ENCODE results near the gene FAM149A.

FAM149A gene

DNA sequence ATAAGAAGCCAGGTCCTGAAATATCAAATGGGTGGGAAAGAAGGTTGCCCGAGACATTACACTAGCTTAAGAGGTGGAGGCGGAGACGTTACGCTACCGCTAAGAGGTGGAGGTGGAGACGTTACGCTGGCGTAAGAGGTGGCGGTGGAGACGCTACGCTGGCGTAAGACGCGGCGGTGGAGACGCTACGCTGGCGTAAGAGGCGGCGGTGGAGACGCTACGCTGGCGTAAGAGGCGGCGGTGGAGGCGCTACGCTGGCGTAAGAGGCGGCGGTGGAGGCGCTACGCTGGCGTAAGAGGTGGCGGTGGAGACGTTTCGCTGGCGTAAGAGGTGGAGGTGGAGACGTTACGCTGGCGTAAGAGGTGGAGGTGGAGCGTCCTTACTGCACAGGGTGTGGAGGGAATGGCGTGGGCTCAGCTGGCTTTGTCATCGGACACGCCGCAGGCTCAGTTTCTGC lies 99.6 kb downstream of the FAM149A start:
- DNase-seq: no peak

DNA sequence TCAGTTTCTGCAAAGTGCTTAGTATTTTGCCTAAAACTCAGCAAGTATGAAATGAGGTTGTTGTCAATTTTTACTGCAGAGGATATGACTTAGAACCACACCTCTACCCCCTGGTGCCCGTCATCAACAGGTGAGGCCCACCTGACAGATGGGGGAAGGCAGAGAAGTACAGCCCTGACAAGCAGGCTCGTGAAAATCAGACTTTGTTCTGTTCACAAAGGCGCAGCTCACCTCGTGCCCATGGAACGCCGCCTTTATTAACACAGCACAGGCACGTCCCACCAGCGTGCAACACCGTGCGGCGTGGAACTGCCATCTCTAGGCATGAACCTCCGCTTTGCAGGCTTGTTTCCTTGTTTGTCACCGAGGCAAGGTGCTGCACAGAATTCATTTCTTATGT lies 100.2 kb downstream of the FAM149A start:
- no peak for DNase-seq

- DNase-seq: no peak
Measured at GRCh38 chr4:186205156-186205555, 100.7 kb downstream of the FAM149A start.

DNA sequence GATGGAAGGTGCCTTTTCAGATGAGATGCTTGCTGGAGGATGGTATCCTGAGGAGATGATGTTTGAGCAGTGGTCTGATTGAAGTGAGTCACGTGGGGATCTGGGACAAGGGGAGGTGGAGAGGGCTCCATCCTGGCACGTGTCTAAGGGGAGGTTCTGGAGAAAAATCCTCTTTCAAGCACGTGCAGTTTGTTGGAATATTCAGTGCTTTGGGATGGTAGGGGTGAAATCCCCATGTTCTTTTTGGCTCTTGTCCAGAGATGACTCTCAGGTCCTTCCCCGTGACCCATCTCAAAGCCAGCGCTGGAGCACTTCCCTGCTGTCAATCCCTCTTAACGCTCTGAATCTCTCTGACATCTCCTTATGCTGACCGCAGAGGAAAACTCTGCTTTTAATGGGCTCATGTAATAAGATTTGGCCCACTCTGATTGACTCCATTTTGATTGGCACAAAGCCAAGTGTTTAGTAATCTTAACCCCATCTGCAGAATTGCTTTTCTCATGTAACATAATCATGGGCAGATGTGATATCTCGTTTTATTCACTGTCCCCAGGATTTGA lies 112.0 kb downstream of the FAM149A start:
- DNase-seq: no peak

GRCh38 chr4:186217733-186218293 lies 113.3 kb downstream of the FAM149A start:
- DNase-seq: no peak

DNA sequence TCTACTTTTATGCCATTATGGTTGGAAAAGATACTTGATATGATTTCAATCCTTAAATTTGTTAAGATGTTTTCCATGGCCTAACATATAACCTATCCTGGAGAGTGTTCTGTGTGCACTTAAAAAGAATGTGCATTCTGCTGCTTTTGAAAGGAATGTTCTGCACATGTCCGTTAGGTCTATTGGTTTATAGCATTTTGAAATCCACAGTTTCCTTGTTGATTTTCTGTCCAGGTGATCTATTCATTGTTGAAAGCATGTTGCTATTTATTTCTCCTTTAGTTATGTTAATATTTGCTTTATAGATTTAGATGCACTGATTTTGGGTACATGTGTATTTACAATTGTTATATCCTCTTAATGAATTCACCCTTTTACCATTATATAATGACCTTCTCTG lies 117.1 kb downstream of the FAM149A start:
- DNase-seq: no peak
